Measurements from ENCODE around the gene SYT14.
"Not testable (repeated sequence)": the region's sequence is repeated elsewhere in the genome, so short reads cannot be mapped to it uniquely, and the experiment has no call there.

Gene SYT14

GRCh38 chr1:209945377-209945776 lies 7.4 kb downstream of the SYT14 start:
- no peak for DNase-seq

- DNase-seq: no peak
Measured at GRCh38 chr1:209948155-209948554, 10.1 kb downstream of the SYT14 start.

DNA sequence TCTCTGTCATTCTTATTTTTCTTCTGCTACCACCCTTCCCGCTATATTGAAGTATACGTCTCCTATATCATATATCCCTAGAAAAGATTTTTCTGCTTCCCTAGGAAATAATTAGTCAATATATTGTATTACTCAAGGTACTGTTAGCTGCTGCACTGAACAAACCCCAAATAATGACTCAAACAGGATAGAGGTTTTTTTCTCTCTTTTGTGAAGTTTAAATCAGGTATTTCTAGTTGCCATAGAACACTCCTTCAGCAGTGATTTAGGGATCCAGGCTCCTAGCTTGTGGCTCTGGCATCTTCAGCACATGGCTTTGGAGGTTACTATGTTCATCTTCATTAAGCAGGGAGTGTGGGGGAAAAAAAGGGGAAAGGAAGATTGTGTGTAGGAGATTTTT lies 18.1 kb downstream of the SYT14 start:
- DNase-seq: no peak

GRCh38 chr1:209959623-209960022 lies 21.6 kb downstream of the SYT14 start:
- no peak for DNase-seq

DNA sequence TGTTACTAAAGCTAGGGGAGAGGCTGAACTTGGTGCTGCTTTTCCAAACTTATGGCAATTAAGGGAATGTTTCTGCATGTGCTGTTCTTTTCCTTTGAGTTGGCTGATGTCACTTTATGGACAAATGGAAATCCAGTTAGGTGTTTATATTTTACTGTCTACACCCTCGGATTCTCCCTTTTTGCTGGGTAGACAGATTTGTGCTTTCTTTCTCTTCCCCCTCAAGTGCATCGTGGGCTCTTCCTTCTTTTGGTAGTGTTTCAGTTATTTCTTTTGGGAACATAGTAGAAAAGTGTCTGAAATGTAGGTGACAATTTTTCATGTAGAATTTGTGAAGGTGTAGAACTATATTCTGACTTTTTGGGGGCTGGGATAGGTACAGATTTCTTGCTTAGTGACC lies 22.9 kb downstream of the SYT14 start:
- DNase-seq: no peak

- no peak for DNase-seq
Measured at GRCh38 chr1:209962388-209962787, 24.4 kb downstream of the SYT14 start.

DNA sequence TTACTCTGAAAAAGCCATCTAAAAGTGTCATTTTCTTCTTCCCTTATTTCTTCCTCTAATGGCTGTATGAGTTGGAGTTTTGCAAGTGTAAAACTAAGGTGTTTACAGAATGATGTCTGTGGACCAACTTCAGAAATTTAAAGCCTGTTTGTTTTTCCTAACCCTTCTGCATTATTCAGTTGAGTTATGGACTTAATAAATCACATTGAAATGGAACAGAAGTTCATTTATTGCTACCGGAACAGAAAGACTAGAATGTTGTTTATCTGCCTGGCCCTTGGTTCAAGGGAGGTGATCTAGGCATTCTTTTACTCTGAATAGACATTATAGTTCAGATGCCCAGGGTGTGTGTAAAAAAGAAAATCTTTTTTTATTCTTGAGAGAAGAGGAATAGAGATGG lies 24.8 kb downstream of the SYT14 start:
- DNase-seq: no peak

DNA sequence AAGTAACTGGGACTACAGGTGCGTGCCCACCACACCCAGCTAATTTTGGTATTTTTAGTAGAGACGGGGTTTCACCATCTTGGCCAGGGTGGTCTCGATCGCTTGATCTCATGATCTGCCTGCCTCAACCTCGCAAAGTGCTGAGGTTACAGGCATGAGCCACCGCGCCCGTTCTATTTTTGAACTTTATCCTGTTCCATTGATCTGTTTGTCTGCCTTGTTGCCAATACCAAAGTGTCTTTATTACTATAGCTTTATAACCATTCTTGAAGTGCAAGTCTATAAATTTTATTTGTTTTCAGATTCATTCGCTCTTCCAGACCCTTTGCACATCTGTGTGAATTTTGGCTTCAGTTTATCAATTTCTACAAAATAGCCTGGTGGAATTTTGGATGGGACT lies 28.0 kb downstream of the SYT14 start:
- DNase-seq: no peak

GRCh38 chr1:209978721-209979120 lies 40.7 kb downstream of the SYT14 start:
- DNase-seq: not testable (repeated sequence)

- no peak for DNase-seq
Measured at GRCh38 chr1:209983953-209984352, 45.9 kb downstream of the SYT14 start.

GRCh38 chr1:209985002-209985401 lies 47.0 kb downstream of the SYT14 start:
- DNase-seq: no peak

- no peak for DNase-seq
Measured at GRCh38 chr1:209988706-209989105, 50.7 kb downstream of the SYT14 start.

GRCh38 chr1:209989525-209989924 lies 51.5 kb downstream of the SYT14 start:
- no peak for DNase-seq

DNA sequence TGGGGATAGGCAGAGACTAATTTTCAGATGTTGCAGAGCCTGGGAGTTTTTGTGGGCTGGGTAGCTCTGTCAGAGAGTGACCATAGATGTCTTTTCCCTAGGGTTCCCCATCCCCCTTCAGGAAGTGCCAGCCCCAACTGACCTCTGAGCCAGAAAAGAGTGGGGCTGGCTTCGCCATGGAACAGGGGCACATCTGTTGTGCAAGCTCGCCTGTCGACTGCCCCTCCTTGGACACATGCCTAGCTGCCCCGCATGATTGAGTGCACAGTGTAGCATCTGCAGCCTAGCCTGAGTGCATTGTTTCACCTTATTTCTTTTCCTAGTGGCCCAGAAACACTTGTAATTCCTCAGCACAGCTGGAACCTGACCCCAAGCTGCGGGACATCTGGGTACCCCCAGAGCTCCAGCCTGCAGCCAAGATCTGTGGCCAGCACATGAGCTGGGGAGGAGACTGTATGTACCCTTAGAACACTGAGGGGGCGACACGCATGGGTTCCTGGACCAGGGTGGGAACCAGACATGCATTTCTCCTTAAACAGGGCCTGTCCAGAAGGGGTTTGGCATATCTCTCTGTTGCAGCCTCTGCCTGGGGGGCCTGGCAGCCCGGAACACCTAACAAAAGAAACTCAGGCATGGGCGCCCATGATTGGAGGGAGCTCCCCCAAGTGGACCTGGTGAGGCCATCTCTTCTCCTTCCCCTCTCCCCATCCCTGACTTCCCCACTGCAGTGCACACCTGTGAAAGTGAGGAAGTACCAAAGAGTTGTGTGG lies 55.2 kb downstream of the SYT14 start:
- DNase-seq: no peak

DNA sequence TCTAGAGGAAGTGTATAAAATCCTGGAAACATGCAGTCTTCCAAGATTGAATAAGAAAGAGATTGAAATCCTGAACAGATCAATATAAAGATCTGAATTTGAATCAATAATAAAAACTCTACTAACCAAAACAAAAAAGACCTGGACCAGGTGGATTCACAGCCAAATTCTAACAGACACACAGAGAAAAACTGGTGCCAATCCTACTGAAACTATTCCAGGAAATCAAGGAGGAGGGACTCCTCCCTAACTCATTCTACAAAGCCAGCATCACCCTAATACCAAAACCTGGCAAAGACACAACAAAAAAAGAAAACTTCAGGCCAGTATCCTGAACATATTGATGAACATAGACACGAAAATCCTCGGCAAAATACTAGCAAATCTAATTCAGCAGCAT lies 58.3 kb downstream of the SYT14 start:
- DNase-seq: no peak

GRCh38 chr1:209999005-209999404 lies 61.0 kb downstream of the SYT14 start:
- DNase-seq: no peak

GRCh38 chr1:210001751-210002150 lies 63.7 kb downstream of the SYT14 start:
- DNase-seq: no peak

DNA sequence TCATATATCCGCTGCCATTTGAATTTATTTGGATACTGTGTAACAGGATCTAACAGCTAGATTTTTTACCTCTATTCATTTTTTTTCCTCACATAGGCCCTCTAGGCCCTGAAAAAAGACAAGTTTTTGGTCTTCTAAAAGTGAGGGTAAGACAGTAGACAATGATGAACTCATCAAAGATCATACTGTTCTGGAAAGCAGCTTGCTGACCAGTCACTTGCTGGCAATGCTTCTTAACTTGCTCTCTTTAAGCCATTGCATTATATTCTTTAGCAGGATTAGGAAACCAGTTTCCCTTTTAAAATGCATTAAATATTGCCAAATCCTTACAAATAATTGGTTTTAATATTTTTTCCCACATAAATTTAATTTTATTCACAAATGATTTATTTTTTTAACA lies 65.5 kb downstream of the SYT14 start:
- DNase-seq: no peak

DNA sequence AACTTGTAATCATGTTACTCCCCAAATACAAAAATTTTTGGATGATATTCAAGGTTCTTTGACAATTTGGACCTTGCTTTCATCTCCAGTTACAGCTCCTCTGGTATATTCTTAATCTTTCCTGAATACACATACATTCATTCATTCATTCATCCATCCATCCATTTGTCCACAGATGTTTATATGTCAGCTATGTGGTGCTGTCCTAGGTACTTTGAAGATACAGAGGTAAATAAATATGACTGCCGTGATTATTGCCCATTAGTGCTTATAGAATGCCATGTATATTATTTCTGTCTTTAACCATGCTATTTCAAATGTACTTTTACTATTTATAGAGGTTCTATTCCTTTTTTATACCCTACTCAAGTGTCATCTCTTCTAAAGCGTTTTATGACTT lies 72.1 kb downstream of the SYT14 start:
- no peak for DNase-seq

DNA sequence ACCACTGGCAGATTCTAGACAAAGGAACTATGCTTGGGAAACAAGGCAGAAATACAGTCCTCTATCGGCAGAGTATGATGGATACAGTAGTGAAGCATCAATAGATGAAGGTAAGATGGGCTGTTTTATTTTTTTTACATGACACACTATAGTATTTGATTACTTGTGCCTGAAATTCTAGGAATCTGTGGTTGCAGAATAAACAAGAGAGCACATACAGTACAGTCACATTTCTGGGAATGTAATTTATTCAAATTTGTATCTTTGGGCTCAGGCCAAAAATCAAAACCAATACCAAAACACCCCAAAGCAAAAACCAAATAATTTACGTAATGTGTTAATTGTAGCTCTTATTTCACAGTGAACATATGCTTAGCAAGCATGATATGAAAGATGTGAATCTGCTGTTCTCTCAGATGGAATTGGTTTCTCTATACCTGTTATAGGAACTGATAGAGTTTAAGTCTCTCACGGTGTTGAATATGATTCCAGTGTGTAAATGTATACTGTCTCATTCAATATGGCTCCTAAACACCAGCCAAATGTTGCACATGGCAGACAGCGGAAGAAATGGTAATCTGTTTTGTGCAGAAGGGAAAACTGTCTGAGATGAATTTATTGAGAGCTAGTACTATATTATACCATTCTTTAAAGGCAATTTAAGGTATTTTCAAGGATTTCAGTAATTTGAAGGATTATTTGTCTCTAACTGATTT lies 83.3 kb downstream of the SYT14 start:
- no peak for DNase-seq

DNA sequence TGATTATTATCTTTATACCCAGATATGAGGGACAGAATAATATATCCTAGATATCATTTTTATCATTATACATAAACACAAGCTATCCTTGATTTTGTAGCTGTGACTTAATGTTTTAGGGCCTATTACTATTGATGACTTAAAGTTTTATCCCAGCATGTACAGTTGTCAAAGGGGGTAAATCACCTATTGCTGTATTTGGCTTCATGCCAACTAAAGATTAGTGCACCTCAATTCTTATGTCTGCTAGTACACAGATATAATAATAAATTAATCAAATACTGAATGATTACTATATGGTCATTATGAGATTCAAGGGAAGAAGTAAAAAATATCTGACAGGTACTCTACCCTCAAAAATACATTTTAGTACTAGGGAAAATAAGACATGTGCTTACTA lies 84.0 kb downstream of the SYT14 start:
- DNase-seq: no peak

- DNase-seq: no peak
Measured at GRCh38 chr1:210024282-210024681, 86.3 kb downstream of the SYT14 start.

- DNase-seq: no peak
Measured at GRCh38 chr1:210024996-210025395, 87.0 kb downstream of the SYT14 start.

DNA sequence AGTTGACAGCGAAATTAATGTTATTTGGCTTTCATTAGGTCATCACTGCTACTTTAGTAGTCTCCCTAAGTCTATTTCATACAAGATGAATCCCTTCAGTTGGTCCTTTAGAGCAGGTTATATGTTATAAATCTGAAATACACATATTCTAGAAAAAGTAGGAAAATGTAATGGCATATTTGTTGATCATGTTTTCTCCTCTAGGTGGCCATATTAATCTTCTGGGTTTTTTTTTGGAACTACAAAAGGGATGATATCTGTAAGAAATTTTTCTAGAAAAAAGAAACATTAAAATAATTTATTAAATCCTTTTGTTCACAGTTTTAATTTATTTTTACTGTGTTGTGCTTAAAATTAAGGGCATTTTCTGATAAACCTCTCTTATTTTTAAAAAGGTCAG lies 87.9 kb downstream of the SYT14 start:
- DNase-seq: no peak

GRCh38 chr1:210027994-210028393 lies 90.0 kb downstream of the SYT14 start:
- no peak for DNase-seq
